Glutamatergic neuron (in vitro differentiated cells): ENCODE data around the gene ALPK3. TPM values are rescaled to one million over a fixed set of nuclear protein-coding genes. Genes with fewer than 3 reads are reported as not detected.

Experiments
- DNase-seq: peaks from one replicate; pipeline ENCODE4 v3.0.0; 2022
- H3K27ac Mint-ChIP-seq: one replicate; pipeline ENCODE4 v1.8.0; 2020; ENCODE audit warnings: mild to moderate bottlenecking, mixed read lengths, inconsistent platforms; ENCODE audit not compliant: unreplicated experiment
- H3K27me3 Mint-ChIP-seq: one replicate; pipeline ENCODE4 v1.8.0; 2020; ENCODE audit warnings: mild to moderate bottlenecking, moderate library complexity, mixed read lengths, inconsistent platforms; ENCODE audit not compliant: unreplicated experiment
- H3K36me3 Mint-ChIP-seq: one replicate; pipeline ENCODE4 v1.8.0; 2020; ENCODE audit warnings: mild to moderate bottlenecking, mixed read lengths, inconsistent platforms; ENCODE audit not compliant: unreplicated experiment
- H3K4me1 Mint-ChIP-seq: one replicate; pipeline ENCODE4 v1.8.0; 2020; ENCODE audit warnings: mild to moderate bottlenecking, low read depth, mixed read lengths, inconsistent platforms; ENCODE audit not compliant: unreplicated experiment
- H3K4me3 Mint-ChIP-seq: one replicate; pipeline ENCODE4 v1.8.0; 2020; ENCODE audit warnings: mild to moderate bottlenecking, mixed read lengths, inconsistent platforms; ENCODE audit not compliant: unreplicated experiment
- H3K9me3 Mint-ChIP-seq: one replicate; pipeline ENCODE4 v1.8.0; 2020; ENCODE audit warnings: mild to moderate bottlenecking, moderate library complexity, mixed read lengths, inconsistent platforms; ENCODE audit not compliant: unreplicated experiment
- total RNA-seq: library from RNA; stranded (reverse); fragmentation: NEBNext Ultra II Directional; extraction: Animal tissue kit (Norgen Biotek cat#: 25700); gene quantifications from one replicate; pipeline ENCODE4 v1.2.1, GENCODE V29; 2021; ENCODE audit not compliant: unreplicated experiment
- TF ChIP-seq, protein P1 (sequence below): fragments of 200-600 bp; sonication (generic); IDR thresholded peaks from one replicate; pipeline ENCODE4 v1.5.0; 2021; ENCODE audit not compliant: partially characterized antibody, unreplicated experiment

ALPK3 gene
- total RNA-seq, 1 donor from 2014 or later = 6.8 TPM

DNA sequence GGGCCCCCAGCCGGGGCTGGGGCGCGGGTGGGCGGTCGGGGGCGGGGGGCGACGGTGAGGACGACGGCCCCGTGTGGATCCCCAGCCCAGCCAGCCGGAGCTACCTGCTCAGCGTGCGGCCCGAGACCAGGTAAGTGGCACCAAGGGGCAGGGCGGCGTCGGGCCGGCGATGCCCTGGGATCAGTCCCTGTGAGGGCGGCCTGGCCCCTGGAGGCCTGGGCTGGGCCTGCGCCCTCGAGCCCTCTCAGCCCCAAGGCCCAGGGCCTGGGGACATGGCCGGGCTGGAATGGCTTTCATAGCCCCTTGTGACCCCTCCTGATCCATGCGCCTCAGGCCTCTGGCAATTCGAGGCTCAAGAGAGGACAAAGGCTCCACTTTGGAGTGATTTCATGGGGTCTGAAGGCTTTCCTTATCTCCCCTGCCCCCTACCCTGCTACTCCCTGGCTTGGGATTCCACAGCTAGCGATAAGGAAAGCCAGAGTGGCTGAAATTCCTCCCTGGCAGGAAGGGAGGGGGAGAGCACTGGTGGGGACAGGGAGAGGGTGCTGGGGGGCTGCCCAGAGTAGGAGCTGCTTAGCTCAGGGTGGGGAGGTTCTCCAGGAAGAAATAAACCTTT lies 418 bp downstream of the ALPK3 start:
- no peak for DNase-seq
- Mint-ChIP-seq H3K36me3 (peaks cover 3% of the 10 kb centered on the region), H3K9me3 (peaks cover 6% of the 10 kb centered on the region), H3K4me1 (peaks cover 30% of the 10 kb centered on the region), H3K4me3 (peak overlapping the region; percentile 65), H3K27ac (no peak overlapping the region), H3K27me3 (peaks cover 12% of the 10 kb centered on the region)
- TF ChIP-seq, protein P1, sequence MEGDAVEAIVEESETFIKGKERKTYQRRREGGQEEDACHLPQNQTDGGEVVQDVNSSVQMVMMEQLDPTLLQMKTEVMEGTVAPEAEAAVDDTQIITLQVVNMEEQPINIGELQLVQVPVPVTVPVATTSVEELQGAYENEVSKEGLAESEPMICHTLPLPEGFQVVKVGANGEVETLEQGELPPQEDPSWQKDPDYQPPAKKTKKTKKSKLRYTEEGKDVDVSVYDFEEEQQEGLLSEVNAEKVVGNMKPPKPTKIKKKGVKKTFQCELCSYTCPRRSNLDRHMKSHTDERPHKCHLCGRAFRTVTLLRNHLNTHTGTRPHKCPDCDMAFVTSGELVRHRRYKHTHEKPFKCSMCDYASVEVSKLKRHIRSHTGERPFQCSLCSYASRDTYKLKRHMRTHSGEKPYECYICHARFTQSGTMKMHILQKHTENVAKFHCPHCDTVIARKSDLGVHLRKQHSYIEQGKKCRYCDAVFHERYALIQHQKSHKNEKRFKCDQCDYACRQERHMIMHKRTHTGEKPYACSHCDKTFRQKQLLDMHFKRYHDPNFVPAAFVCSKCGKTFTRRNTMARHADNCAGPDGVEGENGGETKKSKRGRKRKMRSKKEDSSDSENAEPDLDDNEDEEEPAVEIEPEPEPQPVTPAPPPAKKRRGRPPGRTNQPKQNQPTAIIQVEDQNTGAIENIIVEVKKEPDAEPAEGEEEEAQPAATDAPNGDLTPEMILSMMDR = no peak

DNA sequence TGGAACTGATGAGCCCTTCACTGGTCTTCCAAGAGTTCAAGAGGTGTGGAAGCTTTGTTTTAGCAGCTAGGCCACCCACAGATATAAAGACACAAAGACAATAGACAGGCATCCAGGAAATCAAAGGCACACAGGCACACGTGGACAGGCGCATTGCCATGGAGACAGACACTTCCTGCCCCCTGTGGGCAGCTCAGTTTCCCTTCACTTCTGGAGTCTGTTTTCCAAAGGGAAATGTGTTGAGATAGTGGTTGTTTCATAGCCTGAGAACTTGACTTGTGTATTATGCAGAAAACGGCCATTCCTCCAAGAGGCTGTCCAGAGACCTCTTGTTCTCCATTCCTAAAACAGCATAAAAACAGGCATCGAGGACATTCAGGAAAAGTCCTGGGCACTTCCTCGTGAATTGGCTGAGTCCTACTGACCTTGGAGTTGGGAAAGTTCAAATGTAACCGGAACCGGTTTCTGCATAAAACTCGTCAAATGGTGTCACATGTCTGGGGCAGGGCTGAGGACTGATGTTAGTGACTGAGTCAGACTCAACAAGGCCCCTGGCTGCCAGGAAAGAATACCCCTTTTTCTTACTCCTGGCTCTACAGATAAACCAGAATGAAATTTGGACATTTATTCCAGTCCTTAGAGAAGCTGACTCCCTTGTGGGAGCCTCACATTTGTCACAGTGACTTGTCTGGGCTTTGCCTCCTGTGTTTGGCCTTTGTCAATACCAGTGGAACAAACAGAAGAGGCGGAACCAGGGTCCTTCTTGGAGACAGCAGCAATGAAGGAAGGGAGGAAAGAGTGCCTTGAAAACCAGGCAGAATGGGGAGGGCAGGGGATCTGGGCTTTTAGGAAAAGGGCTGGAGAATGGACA lies 1.3 kb downstream of the ALPK3 start:
- H3K36me3 Mint-ChIP-seq = peaks cover 3% of the 10 kb centered on the region
- H3K27me3 Mint-ChIP-seq = peaks cover 12% of the 10 kb centered on the region
- H3K9me3 Mint-ChIP-seq = peaks cover 9% of the 10 kb centered on the region
- H3K4me1 Mint-ChIP-seq = peaks cover 40% of the 10 kb centered on the region
- TF ChIP-seq, protein P1 = no peak
- H3K4me3 Mint-ChIP-seq = peak overlapping the region; percentile 65
- H3K27ac Mint-ChIP-seq = peak overlapping the region; percentile 48
- no peak for DNase-seq

GRCh38 chr15:84819291-84819768 lies 2.2 kb downstream of the ALPK3 start:
- peaks cover 9% of the 10 kb centered on the region for H3K9me3 Mint-ChIP-seq
- TF ChIP-seq, protein P1 = peak; percentile 15
- no peak for DNase-seq
- no peak overlapping the region for H3K4me3 Mint-ChIP-seq
- H3K27ac Mint-ChIP-seq = no peak overlapping the region
- H3K4me1 Mint-ChIP-seq = peaks cover 45% of the 10 kb centered on the region
- H3K27me3 Mint-ChIP-seq = peaks cover 12% of the 10 kb centered on the region
- H3K36me3 Mint-ChIP-seq = peaks cover 3% of the 10 kb centered on the region

- Mint-ChIP-seq H3K36me3 (peaks cover 3% of the 10 kb centered on the region), H3K4me1 (peaks cover 45% of the 10 kb centered on the region), H3K27me3 (peaks cover 12% of the 10 kb centered on the region), H3K4me3 (no peak overlapping the region), H3K9me3 (peaks cover 7% of the 10 kb centered on the region), H3K27ac (no peak overlapping the region)
- TF ChIP-seq, protein P1 = no peak
- no peak for DNase-seq
Observed at GRCh38 chr15:84819791-84820190, 2.6 kb downstream of the ALPK3 start.
